ENCODE results near the gene COIL. TPM values are rescaled to one million over a fixed set of nuclear protein-coding genes. Genes with fewer than 3 reads are reported as not detected.

COIL gene
- 10 to 100 TPM in 1 of 10 donors, 1 to 10 TPM in 9; 6.7 to 10.3 (median 8.5) TPM for total RNA-seq
- 1 to 10 TPM; 5.2 to 6.8 TPM for polyA plus RNA-seq
- long read RNA-seq, donor 1, transcript COIL-201 (7 exons, 2,650 nt), result major isoform, 24 of 29 reads
- long read RNA-seq, donor 1, partial matches to known transcripts, result 4 of 29 reads
- long read RNA-seq, donor 1, other reads (novel, unspliced or antisense), result 1 of 29 reads
- long read RNA-seq, donor 2, transcript COIL-201 (7 exons, 2,650 nt), result major isoform, 16 of 26 reads
- long read RNA-seq, donor 2, partial matches to known transcripts, result 5 of 26 reads
- long read RNA-seq, donor 2, other reads (novel, unspliced or antisense), result 5 of 26 reads
- long read RNA-seq, donor 3, transcript COIL-201 (7 exons, 2,650 nt), result major isoform, 15 of 26 reads
- long read RNA-seq, donor 3, partial matches to known transcripts, result 9 of 26 reads
- long read RNA-seq, donor 3, other reads (novel, unspliced or antisense), result 2 of 26 reads

- intact Hi-C loops (cut with DNase I), result no loop called here
These were observed at the start of gene COIL for GRCh38 chr17:56960596-56961538. Gene COIL, minus strand, starts transcription at chr17:56961050. Its CDS starts 31 bp downstream, at chr17:56961019.

GRCh38 chr17:57010487-57010886, 49.6 kb upstream of the COIL start:
- Histone ChIP-seq H3K9me3 (no peaks in the 10 kb centered on the region), H3K4me3 (no peak overlapping the region), H3K27me3 (no peaks in the 10 kb centered on the region), H3K4me1 (peaks cover 0 to under 1% (median 0%) of the 10 kb centered on the region in 9 donors), H3K36me3 (peaks cover 0 to 19% (median 0%) of the 10 kb centered on the region in 9 donors), H3K27ac (no peak overlapping the region)
- DNase-seq (no peak), ATAC-seq (no peak)
- no peak for TF ChIP-seq CTCF (IDR thresholded peaks at IDR 0.05)
- intact Hi-C loops (cut with DNase I), result loop anchor here in 2 of 10 donors (2.0 to 10.0 kb wide), 2 partner anchors 100 to 104 kb away; no protein-coding TSS in a partner anchor
- WGBS, 2 donors, result 68 to 77% methylated on average over 3 of the region's 3 CpGs

More at GRCh38 chr17:56960596-56961538, at the start of gene COIL:
- H3K9me3 ChIP-seq, result no peaks in the 10 kb centered on the region
- no peaks in the 10 kb centered on the region for H3K27me3 ChIP-seq
- peak; percentile 98 to 100 (median 100) for TF ChIP-seq CTCF (IDR thresholded peaks at IDR 0.05)
- peak within 1 kb of the TSS in 9 of 10 donors; percentile 76 to 95 (median 89) for H3K27ac ChIP-seq
- WGBS, 2 donors, result 4 to 5% methylated on average over 58 to 59 of the region's 59 CpGs
- ATAC-seq (peak; percentile 96 to 99 (median 98)), DNase-seq (peak; percentile 92 to 93)
- peak within 1 kb of the TSS; percentile 61 to 92 (median 80) for H3K4me3 ChIP-seq
- peaks cover 0 to 27% (median 18%) of the 10 kb centered on the region in 9 donors for H3K4me1 ChIP-seq
- peaks cover 0 to 9% (median 0%) of the 10 kb centered on the region in 9 donors for H3K36me3 ChIP-seq

- Histone ChIP-seq H3K4me3 (no peak overlapping the region), H3K36me3 (peaks cover 0 to 25% (median 0%) of the 10 kb centered on the region in 9 donors), H3K9me3 (no peaks in the 10 kb centered on the region), H3K4me1 (peaks cover 0 to 6% (median 0%) of the 10 kb centered on the region in 9 donors), H3K27me3 (no peaks in the 10 kb centered on the region), H3K27ac (no peak overlapping the region)
- DNase-seq (peak; percentile 18 to 23), ATAC-seq (peak; percentile 38 to 74 (median 60))
- peak in 8 of 9 donors; percentile 41 to 77 (median 65) for TF ChIP-seq CTCF (IDR thresholded peaks at IDR 0.05)
- intact Hi-C loops (cut with DNase I), result loop anchor here in 7 of 10 donors (2.0 to 10.0 kb wide), 4 partner anchors 57 to 105 kb away; no protein-coding TSS in a partner anchor
- 32 to 38% methylated on average over 7 of the region's 7 CpGs for WGBS, 2 donors
These were observed 49.0 kb upstream of the COIL start for GRCh38 chr17:57009737-57010445.
